Breast epithelium (tissue), 4 donors: ENCODE measurements around the gene DIO1. TPM values are rescaled to one million over a fixed set of nuclear protein-coding genes. Genes with fewer than 3 reads are reported as not detected.

ENCODE experiments used
- DNase-seq, 2 donors: peaks; one replicate each; pipeline ENCODE4 v3.0.0-alpha.2; 2019; ENCODE audit warnings: low spot score in 2 of 2
- H3K27ac ChIP-seq, 2 donors: fragments of 200-600 bp; sonication (generic) in 1 of 2; one replicate each; pipeline ENCODE4 v1.5.1; 2016 to 2019; ENCODE audit warnings: mild to moderate bottlenecking in 1 of 2
- H3K27me3 ChIP-seq, 2 donors: fragments of 200-600 bp; sonication (generic) in 1 of 2; one replicate each; pipeline versions ENCODE4 v1.5.1 to v1.6.0; 2017 to 2019; ENCODE audit warnings: control low read depth in 1 of 2, mild to moderate bottlenecking in 1 of 2
- H3K36me3 ChIP-seq: fragments of 200-600 bp; one replicate; pipeline ENCODE4 v1.5.1; 2019
- H3K4me1 ChIP-seq, 2 donors: fragments of 200-600 bp; sonication (generic); one replicate each; pipeline ENCODE4 v1.5.1; 2016 to 2019; ENCODE audit warnings: control low read depth in 1 of 2
- H3K4me3 ChIP-seq, 3 donors: fragments of 200-600 bp; sonication (generic); 1 replicate in 2 of 3; 2 replicates in 1 of 3; pipeline ENCODE4 v1.5.1; 2016 to 2019; ENCODE audit warnings: mild to moderate bottlenecking in 3 of 3, moderate library complexity in 2 of 3
- H3K9me3 ChIP-seq, 2 donors: fragments of 200-600 bp; sonication (generic) in 1 of 2; one replicate each; pipeline ENCODE4 v1.5.1; 2016 to 2019; ENCODE audit warnings: control low read depth in 1 of 2
- POLR2A ChIP-seq: fragments of 450-650 bp; IDR thresholded peaks from one replicate; pipeline ENCODE4 v1.6.1; 2016; ENCODE audit warnings: antibody characterized with exemption, mild to moderate bottlenecking, moderate library complexity
- POLR2AphosphoS5 ChIP-seq, 3 donors: sonication (generic); formaldehyde crosslinking; IDR thresholded peaks; one replicate each; pipeline ENCODE4 v1.6.1; 2017; ENCODE audit warnings: antibody characterized with exemption in 3 of 3
- intact Hi-C: fragments of 100-400 bp; cut with DNase I; formaldehyde crosslinking; loops from one replicate; pipeline ENCODE4 v1.15.1; 2023; ENCODE audit warnings: low total_unique reads
- total RNA-seq, 3 donors: library from RNA; depleted of rRNA; stranded (reverse); fragments of >200 nt; gene quantifications; one replicate each; pipeline ENCODE4 v1.1.0, GENCODE V29; 2016
- TF ChIP-seq, protein P1 (sequence below), 3 donors: fragments of 450-650 bp; IDR thresholded peaks; one replicate each; pipeline ENCODE4 v1.5.1; 2016 to 2017; ENCODE audit warnings: antibody characterized with exemption in 3 of 3, mild to moderate bottlenecking in 3 of 3, moderate library complexity in 3 of 3

DIO1 gene
- total RNA-seq, result 1 to 10 TPM in 1 of 3 donors, under 1 TPM in 1, not detected in 1; 0.59 to 8.2 TPM

DNA sequence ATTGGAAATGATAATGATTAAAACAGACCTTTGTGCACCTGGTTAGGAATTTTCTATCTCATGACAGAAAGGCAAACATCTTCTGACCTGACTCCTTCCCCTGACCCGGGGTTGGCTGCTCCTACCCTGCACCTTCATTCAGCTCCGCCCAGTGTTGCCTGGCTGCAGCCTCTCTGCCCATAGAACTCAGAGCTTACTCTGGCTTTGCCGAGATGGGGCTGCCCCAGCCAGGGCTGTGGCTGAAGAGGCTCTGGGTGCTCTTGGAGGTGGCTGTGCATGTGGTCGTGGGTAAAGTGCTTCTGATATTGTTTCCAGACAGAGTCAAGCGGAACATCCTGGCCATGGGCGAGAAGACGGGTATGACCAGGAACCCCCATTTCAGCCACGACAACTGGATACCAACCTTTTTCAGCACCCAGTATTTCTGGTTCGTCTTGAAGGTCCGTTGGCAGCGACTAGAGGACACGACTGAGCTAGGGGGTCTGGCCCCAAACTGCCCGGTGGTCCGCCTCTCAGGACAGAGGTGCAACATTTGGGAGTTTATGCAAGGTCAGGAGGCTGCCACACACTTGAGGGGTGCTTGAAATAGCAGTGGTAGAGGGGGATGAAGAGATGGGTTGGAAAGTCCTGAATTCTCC, at the start of gene DIO1:
Gene DIO1, plus strand, starts transcription at position 189 of the 638 bp plus-strand sequence. Its CDS starts 24 bp downstream, at position 213.
- DNase-seq, result no peak

DNA sequence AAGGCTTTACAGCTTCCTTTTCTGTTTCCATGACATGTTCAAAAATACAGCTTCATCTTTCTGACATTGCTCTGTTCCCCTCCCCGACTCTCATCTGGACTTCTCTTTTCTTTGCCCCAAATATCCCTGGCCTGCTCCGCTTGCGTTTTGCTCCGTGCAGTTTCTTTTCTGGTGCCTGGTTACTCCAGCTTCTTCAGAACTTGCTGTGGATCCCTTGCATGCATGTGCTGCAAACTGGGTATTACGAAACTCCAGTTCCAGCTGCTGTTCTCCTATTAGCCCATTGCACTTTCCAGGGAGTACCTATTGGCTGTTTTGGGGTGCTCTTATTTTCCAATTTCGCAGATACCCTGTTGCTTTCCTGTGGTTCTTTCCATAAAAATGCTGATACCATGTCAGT, 46.0 kb upstream of the DIO1 start:
- no peak overlapping the region for H3K4me3 ChIP-seq
- H3K9me3 ChIP-seq, result peaks cover 0 to 2% of the 10 kb centered on the region in 2 donors
- H3K27ac ChIP-seq, result no peak overlapping the region
- no peaks in the 10 kb centered on the region for H3K4me1 ChIP-seq
- no peaks in the 10 kb centered on the region for H3K27me3 ChIP-seq
- peaks cover 5% of the 10 kb centered on the region for H3K36me3 ChIP-seq
- no peak for DNase-seq
- intact Hi-C loops, result no loop called here
- TF ChIP-seq POLR2A (no peak), POLR2AphosphoS5 (IDR thresholded peaks at IDR 0.05) (no peak)
- TF ChIP-seq, protein P1, sequence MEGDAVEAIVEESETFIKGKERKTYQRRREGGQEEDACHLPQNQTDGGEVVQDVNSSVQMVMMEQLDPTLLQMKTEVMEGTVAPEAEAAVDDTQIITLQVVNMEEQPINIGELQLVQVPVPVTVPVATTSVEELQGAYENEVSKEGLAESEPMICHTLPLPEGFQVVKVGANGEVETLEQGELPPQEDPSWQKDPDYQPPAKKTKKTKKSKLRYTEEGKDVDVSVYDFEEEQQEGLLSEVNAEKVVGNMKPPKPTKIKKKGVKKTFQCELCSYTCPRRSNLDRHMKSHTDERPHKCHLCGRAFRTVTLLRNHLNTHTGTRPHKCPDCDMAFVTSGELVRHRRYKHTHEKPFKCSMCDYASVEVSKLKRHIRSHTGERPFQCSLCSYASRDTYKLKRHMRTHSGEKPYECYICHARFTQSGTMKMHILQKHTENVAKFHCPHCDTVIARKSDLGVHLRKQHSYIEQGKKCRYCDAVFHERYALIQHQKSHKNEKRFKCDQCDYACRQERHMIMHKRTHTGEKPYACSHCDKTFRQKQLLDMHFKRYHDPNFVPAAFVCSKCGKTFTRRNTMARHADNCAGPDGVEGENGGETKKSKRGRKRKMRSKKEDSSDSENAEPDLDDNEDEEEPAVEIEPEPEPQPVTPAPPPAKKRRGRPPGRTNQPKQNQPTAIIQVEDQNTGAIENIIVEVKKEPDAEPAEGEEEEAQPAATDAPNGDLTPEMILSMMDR (IDR thresholded peaks at IDR 0.05), result no peak

More for the DNA sequence above, at the start of gene DIO1:
- H3K9me3 ChIP-seq, result no peaks in the 10 kb centered on the region
- TF ChIP-seq POLR2A, result no peak
- TF ChIP-seq, protein P1 (IDR thresholded peaks at IDR 0.05), result no peak
- H3K36me3 ChIP-seq, result no peaks in the 10 kb centered on the region
- no peaks in the 10 kb centered on the region for H3K27me3 ChIP-seq
- H3K27ac ChIP-seq, result peak within 1 kb of the TSS in 1 of 2 donors; percentile 58
- H3K4me1 ChIP-seq, result peaks cover 0 to 11% of the 10 kb centered on the region in 2 donors
- intact Hi-C loops, result no loop called here
- no peak within 1 kb of the TSS for H3K4me3 ChIP-seq

DNA sequence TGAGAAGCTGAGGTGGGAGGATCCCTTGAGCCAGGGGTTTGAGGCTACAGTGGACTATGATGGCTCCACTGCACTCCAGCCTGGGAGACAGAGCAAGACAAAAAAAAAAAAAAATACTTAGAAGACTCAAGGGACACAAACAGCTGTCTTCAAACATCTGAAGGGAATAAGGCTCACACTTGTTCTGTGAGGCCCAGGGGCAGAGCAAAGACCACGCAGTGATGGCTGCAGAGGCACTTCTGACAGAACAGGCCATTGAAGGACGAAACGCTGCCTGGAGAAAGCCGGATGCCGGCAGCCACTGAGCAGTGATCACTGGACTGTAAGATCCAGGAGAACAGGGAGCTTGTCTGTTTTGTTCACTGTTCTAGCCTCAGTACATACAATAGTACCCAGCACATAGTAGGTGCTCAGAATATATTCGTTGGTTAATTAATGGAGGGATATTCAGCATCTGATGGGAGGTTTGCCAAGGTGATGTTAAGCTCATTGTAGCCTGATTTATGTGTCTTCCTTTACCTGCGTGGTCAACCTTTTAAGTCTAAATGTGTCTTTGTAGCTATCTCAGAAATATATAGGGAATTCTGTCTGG, 43.8 kb upstream of the DIO1 start:
- TF ChIP-seq POLR2A, result no peak
- TF ChIP-seq, protein P1 (IDR thresholded peaks at IDR 0.05), result no peak
- H3K4me3 ChIP-seq, result no peak overlapping the region

DNA sequence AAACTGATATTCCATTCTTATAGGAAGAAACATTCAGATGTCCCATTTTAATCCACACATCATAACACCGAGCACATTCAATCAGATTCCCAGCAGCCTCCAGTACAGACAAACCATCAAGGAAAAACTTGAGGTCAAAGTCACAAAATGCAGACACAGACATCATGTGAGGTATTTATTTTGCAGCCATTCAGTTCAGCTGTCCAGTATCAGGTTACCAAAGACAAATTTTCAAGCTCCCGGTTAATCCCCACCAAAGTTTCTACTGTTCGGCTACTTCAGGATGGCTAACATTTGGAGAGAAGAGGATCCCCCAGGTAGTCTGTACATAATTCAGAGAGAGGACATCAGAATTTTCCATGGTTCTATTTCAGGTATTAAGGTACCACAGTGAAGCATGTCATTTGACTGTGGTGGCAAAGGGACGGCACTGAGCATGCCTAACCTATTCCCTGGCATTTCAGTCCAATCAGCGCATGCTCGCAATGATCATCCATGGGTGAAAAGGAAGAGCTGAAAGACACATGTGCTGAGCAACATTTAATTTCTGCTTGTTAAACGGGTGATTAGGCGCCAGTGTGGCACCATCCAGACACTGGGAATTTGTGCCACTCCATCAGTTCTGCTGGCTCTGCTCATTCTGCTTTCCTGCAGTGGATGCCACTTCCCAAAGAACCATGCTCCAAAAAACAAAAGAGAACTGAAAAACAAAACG, 42.3 kb upstream of the DIO1 start:
- intact Hi-C loops, result no loop called here
- TF ChIP-seq POLR2AphosphoS5 (IDR thresholded peaks at IDR 0.05) (no peak), POLR2A (no peak)
- TF ChIP-seq, protein P1 (IDR thresholded peaks at IDR 0.05), result no peak
- Histone ChIP-seq H3K4me3 (no peak overlapping the region), H3K27ac (no peak overlapping the region), H3K36me3 (peaks cover 13% of the 10 kb centered on the region), H3K9me3 (no peaks in the 10 kb centered on the region), H3K27me3 (no peaks in the 10 kb centered on the region), H3K4me1 (no peaks in the 10 kb centered on the region)
- no peak for DNase-seq

More for the DNA sequence above, 43.8 kb upstream of the DIO1 start:
- Histone ChIP-seq H3K36me3 (peaks cover 8% of the 10 kb centered on the region), H3K27me3 (no peaks in the 10 kb centered on the region), H3K27ac (no peak overlapping the region), H3K9me3 (no peaks in the 10 kb centered on the region), H3K4me1 (no peaks in the 10 kb centered on the region)
- no peak for DNase-seq
- intact Hi-C loops, result no loop called here

DNA sequence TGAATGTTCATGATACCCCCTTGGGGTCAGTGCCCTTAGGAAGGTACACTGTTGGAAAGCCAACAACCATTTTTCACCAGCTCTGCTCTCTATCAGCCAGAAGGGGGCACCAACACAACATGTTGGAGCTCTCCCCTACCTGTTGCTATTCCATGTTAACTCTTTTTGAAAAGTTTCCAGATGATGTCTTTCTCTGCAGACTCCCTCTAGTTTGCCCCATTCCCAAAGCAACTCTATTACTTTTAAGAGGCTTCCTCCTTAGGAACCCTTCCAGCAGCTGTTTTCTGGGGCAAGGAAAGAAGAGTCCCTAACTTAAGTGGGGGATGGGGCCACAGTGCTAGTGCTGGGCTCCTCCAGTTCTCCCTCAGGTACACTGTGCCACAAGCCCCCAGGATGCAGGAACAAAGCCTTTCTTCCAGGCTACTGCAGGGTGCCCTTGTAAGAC, 33.0 kb upstream of the DIO1 start:
- Histone ChIP-seq H3K4me3 (no peak overlapping the region), H3K27me3 (no peaks in the 10 kb centered on the region), H3K9me3 (no peaks in the 10 kb centered on the region), H3K27ac (no peak overlapping the region), H3K36me3 (peaks cover 4% of the 10 kb centered on the region), H3K4me1 (no peaks in the 10 kb centered on the region)
- TF ChIP-seq, protein P1 (IDR thresholded peaks at IDR 0.05), result peak; percentile 21 to 66 (median 50)
- TF ChIP-seq POLR2AphosphoS5 (IDR thresholded peaks at IDR 0.05) (no peak), POLR2A (no peak)
- intact Hi-C loops, result no loop called here
- DNase-seq, result no peak
